ENCODE results near the gene NEU3.
"Not testable (repeated sequence)": the region's sequence is repeated elsewhere in the genome, so short reads cannot be mapped to it uniquely, and the experiment has no call there.

The NEU3 gene

GRCh38 chr11:75035256-75035655, 46.5 kb downstream of the NEU3 start:
- Histone ChIP-seq H3K27me3 (ENCODE audit: control insufficient read depth, insufficient read depth, low read length) (no peaks in the 10 kb centered on the region), H3K9ac (ENCODE audit: low read length) (no peak overlapping the region), H3K27ac (ENCODE audit: low read depth, low read length) (no peak overlapping the region), H3K4me1 (ENCODE audit: control insufficient read depth, insufficient read depth, low read length) (no peaks in the 10 kb centered on the region), H3K36me3 (ENCODE audit: control insufficient read depth, insufficient read depth, low read length) (no peaks in the 10 kb centered on the region), H3K4me3 (ENCODE audit: low read length) (no peak overlapping the region)

- no peak overlapping the region for H3K9ac ChIP-seq (ENCODE audit: low read length)
- no peak overlapping the region for H3K27ac ChIP-seq (ENCODE audit: low read depth, low read length)
- H3K4me3 ChIP-seq (ENCODE audit: low read length), result no peak overlapping the region
Observed at GRCh38 chr11:75035911-75036565, 47.3 kb downstream of the NEU3 start.

GRCh38 chr11:75040167-75040770, 51.5 kb downstream of the NEU3 start:
- Histone ChIP-seq H3K9ac (ENCODE audit: low read length) (no peak overlapping the region), H3K4me3 (ENCODE audit: low read length) (no peak overlapping the region), H3K27me3 (ENCODE audit: control insufficient read depth, insufficient read depth, low read length) (no peaks in the 10 kb centered on the region), H3K27ac (ENCODE audit: low read depth, low read length) (no peak overlapping the region), H3K4me1 (ENCODE audit: control insufficient read depth, insufficient read depth, low read length) (no peaks in the 10 kb centered on the region), H3K36me3 (ENCODE audit: control insufficient read depth, insufficient read depth, low read length) (no peaks in the 10 kb centered on the region)

More at GRCh38 chr11:75035911-75036565, 47.3 kb downstream of the NEU3 start:
- H3K4me1 ChIP-seq (ENCODE audit: control insufficient read depth, insufficient read depth, low read length), result no peaks in the 10 kb centered on the region
- H3K36me3 ChIP-seq (ENCODE audit: control insufficient read depth, insufficient read depth, low read length), result no peaks in the 10 kb centered on the region
- H3K27me3 ChIP-seq (ENCODE audit: control insufficient read depth, insufficient read depth, low read length), result no peaks in the 10 kb centered on the region

GRCh38 chr11:75041263-75041662, 52.5 kb downstream of the NEU3 start:
- H3K36me3 ChIP-seq (ENCODE audit: control insufficient read depth, insufficient read depth, low read length), result no peaks in the 10 kb centered on the region
- H3K4me1 ChIP-seq (ENCODE audit: control insufficient read depth, insufficient read depth, low read length), result no peaks in the 10 kb centered on the region
- H3K4me3 ChIP-seq (ENCODE audit: low read length), result no peak overlapping the region
- H3K9ac ChIP-seq (ENCODE audit: low read length), result no peak overlapping the region
- H3K27me3 ChIP-seq (ENCODE audit: control insufficient read depth, insufficient read depth, low read length), result no peaks in the 10 kb centered on the region
- H3K27ac ChIP-seq (ENCODE audit: low read depth, low read length), result no peak overlapping the region

GRCh38 chr11:75041821-75042220, 53.1 kb downstream of the NEU3 start:
- not testable (repeated sequence) for H3K27me3 ChIP-seq (ENCODE audit: control insufficient read depth, insufficient read depth, low read length); H3K36me3 ChIP-seq (ENCODE audit: control insufficient read depth, insufficient read depth, low read length); H3K4me3 ChIP-seq (ENCODE audit: low read length); H3K27ac ChIP-seq (ENCODE audit: low read depth, low read length); H3K4me1 ChIP-seq (ENCODE audit: control insufficient read depth, insufficient read depth, low read length); H3K9ac ChIP-seq (ENCODE audit: low read length)

GRCh38 chr11:75044381-75045170, 55.8 kb downstream of the NEU3 start:
- not testable (repeated sequence) for H3K9ac ChIP-seq (ENCODE audit: low read length); H3K36me3 ChIP-seq (ENCODE audit: control insufficient read depth, insufficient read depth, low read length); H3K4me1 ChIP-seq (ENCODE audit: control insufficient read depth, insufficient read depth, low read length); H3K27me3 ChIP-seq (ENCODE audit: control insufficient read depth, insufficient read depth, low read length); H3K27ac ChIP-seq (ENCODE audit: low read depth, low read length); H3K4me3 ChIP-seq (ENCODE audit: low read length)

GRCh38 chr11:75046668-75047067, 57.9 kb downstream of the NEU3 start:
- not testable (repeated sequence) for H3K4me1 ChIP-seq (ENCODE audit: control insufficient read depth, insufficient read depth, low read length); H3K9ac ChIP-seq (ENCODE audit: low read length); H3K27me3 ChIP-seq (ENCODE audit: control insufficient read depth, insufficient read depth, low read length); H3K27ac ChIP-seq (ENCODE audit: low read depth, low read length); H3K36me3 ChIP-seq (ENCODE audit: control insufficient read depth, insufficient read depth, low read length); H3K4me3 ChIP-seq (ENCODE audit: low read length)

- H3K27me3 ChIP-seq (ENCODE audit: control insufficient read depth, insufficient read depth, low read length), result no peaks in the 10 kb centered on the region
- no peak overlapping the region for H3K27ac ChIP-seq (ENCODE audit: low read depth, low read length)
- no peaks in the 10 kb centered on the region for H3K36me3 ChIP-seq (ENCODE audit: control insufficient read depth, insufficient read depth, low read length)
- H3K4me3 ChIP-seq (ENCODE audit: low read length), result no peak overlapping the region
- H3K4me1 ChIP-seq (ENCODE audit: control insufficient read depth, insufficient read depth, low read length), result no peaks in the 10 kb centered on the region
- no peak overlapping the region for H3K9ac ChIP-seq (ENCODE audit: low read length)
Observed at GRCh38 chr11:75047191-75047590, 58.5 kb downstream of the NEU3 start.

- not testable (repeated sequence) for H3K9ac ChIP-seq (ENCODE audit: low read length); H3K36me3 ChIP-seq (ENCODE audit: control insufficient read depth, insufficient read depth, low read length); H3K27me3 ChIP-seq (ENCODE audit: control insufficient read depth, insufficient read depth, low read length); H3K4me1 ChIP-seq (ENCODE audit: control insufficient read depth, insufficient read depth, low read length); H3K4me3 ChIP-seq (ENCODE audit: low read length); H3K27ac ChIP-seq (ENCODE audit: low read depth, low read length)
Observed at GRCh38 chr11:75049501-75050266, 61.0 kb downstream of the NEU3 start.

- Histone ChIP-seq H3K4me3 (ENCODE audit: low read length) (no peak overlapping the region), H3K36me3 (ENCODE audit: control insufficient read depth, insufficient read depth, low read length) (no peaks in the 10 kb centered on the region), H3K27ac (ENCODE audit: low read depth, low read length) (no peak overlapping the region), H3K4me1 (ENCODE audit: control insufficient read depth, insufficient read depth, low read length) (no peaks in the 10 kb centered on the region), H3K27me3 (ENCODE audit: control insufficient read depth, insufficient read depth, low read length) (no peaks in the 10 kb centered on the region), H3K9ac (ENCODE audit: low read length) (no peak overlapping the region)
Observed at GRCh38 chr11:75050516-75050915, 61.8 kb downstream of the NEU3 start.

GRCh38 chr11:75051043-75051442, 62.3 kb downstream of the NEU3 start:
- Histone ChIP-seq H3K4me1 (ENCODE audit: control insufficient read depth, insufficient read depth, low read length) (no peaks in the 10 kb centered on the region), H3K4me3 (ENCODE audit: low read length) (no peak overlapping the region), H3K27ac (ENCODE audit: low read depth, low read length) (no peak overlapping the region), H3K27me3 (ENCODE audit: control insufficient read depth, insufficient read depth, low read length) (no peaks in the 10 kb centered on the region), H3K36me3 (ENCODE audit: control insufficient read depth, insufficient read depth, low read length) (no peaks in the 10 kb centered on the region), H3K9ac (ENCODE audit: low read length) (no peak overlapping the region)

- Histone ChIP-seq H3K27me3 (ENCODE audit: control insufficient read depth, insufficient read depth, low read length) (no peaks in the 10 kb centered on the region), H3K4me1 (ENCODE audit: control insufficient read depth, insufficient read depth, low read length) (no peaks in the 10 kb centered on the region), H3K27ac (ENCODE audit: low read depth, low read length) (no peak overlapping the region), H3K9ac (ENCODE audit: low read length) (no peak overlapping the region), H3K36me3 (ENCODE audit: control insufficient read depth, insufficient read depth, low read length) (no peaks in the 10 kb centered on the region), H3K4me3 (ENCODE audit: low read length) (no peak overlapping the region)
Observed at GRCh38 chr11:75052457-75052856, 63.7 kb downstream of the NEU3 start.

Measured in rectal smooth muscle tissue (tissue), 1 donor.